Glutamatergic neuron (in vitro differentiated cells): ENCODE data around the gene ASPSCR1. TPM values are rescaled to one million over a fixed set of nuclear protein-coding genes. Genes with fewer than 3 reads are reported as not detected.

Experiments used
- DNase-seq: peaks from one replicate; pipeline ENCODE4 v3.0.0; 2022
- H3K27ac Mint-ChIP-seq: one replicate; pipeline ENCODE4 v1.8.0; 2020; ENCODE audit warnings: mild to moderate bottlenecking, mixed read lengths, inconsistent platforms; ENCODE audit not compliant: unreplicated experiment
- H3K27me3 Mint-ChIP-seq: one replicate; pipeline ENCODE4 v1.8.0; 2020; ENCODE audit warnings: mild to moderate bottlenecking, moderate library complexity, mixed read lengths, inconsistent platforms; ENCODE audit not compliant: unreplicated experiment
- H3K36me3 Mint-ChIP-seq: one replicate; pipeline ENCODE4 v1.8.0; 2020; ENCODE audit warnings: mild to moderate bottlenecking, mixed read lengths, inconsistent platforms; ENCODE audit not compliant: unreplicated experiment
- H3K4me1 Mint-ChIP-seq: one replicate; pipeline ENCODE4 v1.8.0; 2020; ENCODE audit warnings: mild to moderate bottlenecking, low read depth, mixed read lengths, inconsistent platforms; ENCODE audit not compliant: unreplicated experiment
- H3K4me3 Mint-ChIP-seq: one replicate; pipeline ENCODE4 v1.8.0; 2020; ENCODE audit warnings: mild to moderate bottlenecking, mixed read lengths, inconsistent platforms; ENCODE audit not compliant: unreplicated experiment
- H3K9me3 Mint-ChIP-seq: one replicate; pipeline ENCODE4 v1.8.0; 2020; ENCODE audit warnings: mild to moderate bottlenecking, moderate library complexity, mixed read lengths, inconsistent platforms; ENCODE audit not compliant: unreplicated experiment
- CTCF ChIP-seq: fragments of 200-600 bp; sonication (generic); IDR thresholded peaks from one replicate; pipeline ENCODE4 v1.5.0; 2021; ENCODE audit not compliant: partially characterized antibody, unreplicated experiment
- total RNA-seq: library from RNA; stranded (reverse); fragmentation: NEBNext Ultra II Directional; extraction: Animal tissue kit (Norgen Biotek cat#: 25700); gene quantifications from one replicate; pipeline ENCODE4 v1.2.1, GENCODE V29; 2021; ENCODE audit not compliant: unreplicated experiment

Gene ASPSCR1
- total RNA-seq, 1 donor from 2014 or later, result 51.7 TPM

- no peak for TF ChIP-seq CTCF
- Mint-ChIP-seq H3K36me3 (no peaks in the 10 kb centered on the region), H3K9me3 (peaks cover 4% of the 10 kb centered on the region), H3K27me3 (peaks cover 17% of the 10 kb centered on the region), H3K27ac (no peak overlapping the region), H3K4me3 (peak overlapping the region; percentile 85), H3K4me1 (peaks cover 18% of the 10 kb centered on the region)
- DNase-seq, result no peak
Observed at GRCh38 chr17:81935709-81936084, 41.7 kb upstream of the ASPSCR1 start.

DNA sequence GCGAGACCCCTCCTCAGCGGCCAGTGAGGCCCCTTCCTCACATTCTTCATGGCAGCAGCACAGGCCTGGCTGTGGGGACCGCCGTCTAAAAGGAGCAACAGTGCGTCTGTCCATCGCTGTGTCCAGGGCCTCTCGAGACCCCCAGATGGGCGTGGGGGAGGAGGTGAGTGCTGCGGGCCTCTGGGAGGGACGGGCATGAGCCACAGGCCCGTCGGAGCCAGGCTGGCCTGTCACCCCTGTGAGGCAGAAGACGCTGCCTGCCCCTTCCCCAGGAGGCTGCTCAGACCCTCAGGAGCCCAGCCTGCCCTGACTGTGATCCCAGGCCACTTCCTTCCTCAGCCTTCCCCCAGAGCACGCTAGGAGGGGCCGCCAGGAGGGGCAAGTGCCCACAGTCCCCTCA is 38.2 kb upstream of the ASPSCR1 start:
- H3K4me1 Mint-ChIP-seq, result peaks cover 15% of the 10 kb centered on the region
- H3K27ac Mint-ChIP-seq, result no peak overlapping the region
- H3K4me3 Mint-ChIP-seq, result peak overlapping the region; percentile 42
- no peak for TF ChIP-seq CTCF
- H3K36me3 Mint-ChIP-seq, result no peaks in the 10 kb centered on the region
- peaks cover 6% of the 10 kb centered on the region for H3K9me3 Mint-ChIP-seq
- H3K27me3 Mint-ChIP-seq, result peaks cover 8% of the 10 kb centered on the region
- no peak for DNase-seq

DNA sequence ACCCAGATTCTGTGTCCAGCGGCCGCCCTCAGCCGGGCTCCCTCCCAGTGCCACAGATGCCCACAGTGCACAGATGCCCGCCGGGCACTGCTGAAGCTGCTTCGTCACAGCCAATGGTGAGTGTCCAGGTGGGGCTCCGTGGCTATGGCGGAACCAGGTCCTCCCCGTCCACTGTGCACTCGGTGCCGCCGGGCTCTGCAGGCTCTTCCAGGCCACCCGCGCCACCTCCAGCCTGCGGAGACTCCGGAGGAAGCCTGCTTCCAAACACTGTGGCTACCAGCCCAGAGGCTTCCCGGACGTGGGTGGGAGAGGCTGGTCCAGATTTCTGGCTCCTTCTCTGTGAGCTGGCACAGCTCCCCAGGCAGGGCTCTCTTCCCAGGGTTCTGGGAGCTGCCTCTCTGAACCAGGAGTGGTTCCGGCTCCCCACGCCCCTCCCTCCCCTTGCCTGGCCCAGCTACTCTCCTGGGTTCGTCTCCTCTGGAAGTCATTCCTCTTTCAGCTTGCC is 37.5 kb upstream of the ASPSCR1 start:
- peaks cover 15% of the 10 kb centered on the region for H3K4me1 Mint-ChIP-seq
- peaks cover 6% of the 10 kb centered on the region for H3K9me3 Mint-ChIP-seq
- peaks cover 7% of the 10 kb centered on the region for H3K27me3 Mint-ChIP-seq
- TF ChIP-seq CTCF, result no peak
- H3K36me3 Mint-ChIP-seq, result no peaks in the 10 kb centered on the region
- no peak overlapping the region for H3K27ac Mint-ChIP-seq
- no peak for DNase-seq
- peak overlapping the region; percentile 34 for H3K4me3 Mint-ChIP-seq

DNA sequence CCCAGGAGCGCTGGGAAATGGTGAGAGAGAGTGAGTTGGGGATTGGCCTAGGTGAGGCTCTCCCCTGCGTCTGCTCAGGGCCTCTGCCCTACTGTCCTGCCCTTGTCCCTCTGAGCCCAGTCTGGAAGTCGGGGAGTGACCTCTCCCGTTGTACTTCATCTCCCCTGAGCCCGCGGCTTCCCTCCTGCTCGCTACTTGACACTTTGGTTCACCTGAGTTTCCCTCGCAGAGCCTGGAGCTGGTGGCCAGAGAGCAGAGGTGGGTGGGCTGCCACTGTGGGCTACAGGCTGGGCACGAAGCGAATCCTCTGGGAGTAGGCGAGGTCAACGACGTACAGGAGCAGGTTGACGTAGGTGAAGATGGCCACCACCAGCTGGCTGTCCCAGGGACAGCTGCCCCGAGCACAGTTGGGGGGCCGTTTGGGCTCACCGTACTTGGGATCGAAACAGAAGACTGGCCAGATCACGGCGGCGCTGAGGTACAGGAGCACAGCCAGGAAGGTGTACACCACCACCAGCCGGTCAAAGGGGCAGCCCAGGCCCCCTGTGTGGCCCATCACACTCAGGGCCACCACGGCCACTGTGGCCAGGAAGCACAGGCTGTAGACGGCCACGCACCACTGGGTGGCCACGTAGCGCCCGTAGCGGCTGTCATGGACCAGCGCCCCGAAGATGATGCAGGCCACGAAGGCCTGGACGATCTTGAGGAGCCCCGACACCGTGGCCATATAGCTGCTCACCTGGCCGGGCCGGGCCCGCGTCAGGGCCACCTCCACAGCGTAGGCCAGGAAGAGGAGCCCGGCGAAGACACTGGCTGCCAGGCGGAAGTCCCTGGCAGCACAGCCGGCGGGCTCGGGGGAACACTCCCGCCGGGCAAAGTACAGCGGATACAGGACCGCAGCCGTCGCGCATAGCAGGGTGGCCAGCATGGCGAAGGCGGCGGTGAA is 36.6 kb upstream of the ASPSCR1 start:
- H3K9me3 Mint-ChIP-seq, result peaks cover 6% of the 10 kb centered on the region
- H3K4me3 Mint-ChIP-seq, result peak overlapping the region; percentile 34
- DNase-seq, result no peak
- H3K27me3 Mint-ChIP-seq, result peaks cover 6% of the 10 kb centered on the region
- peak overlapping the region; percentile 28 for H3K27ac Mint-ChIP-seq
- H3K4me1 Mint-ChIP-seq, result peaks cover 15% of the 10 kb centered on the region
- no peaks in the 10 kb centered on the region for H3K36me3 Mint-ChIP-seq
- no peak for TF ChIP-seq CTCF
